Panc1 (cell line): ENCODE data around the gene CD300E.

Experiments
- POLR2AphosphoS5 ChIP-seq: IDR thresholded peaks from 2 replicates; pipeline ENCODE4 v1.6.1; 2012; ENCODE audit warnings: mild to moderate bottlenecking, low read depth, low read length, moderate library complexity
- SIN3A ChIP-seq: IDR thresholded peaks from 2 replicates; pipeline ENCODE4 v1.6.1; 2012; ENCODE audit warnings: low read depth, mild to moderate bottlenecking, low read length, moderate library complexity, borderline replicate concordance; ENCODE audit not compliant: insufficient read depth
- TCF7L2 ChIP-seq: IDR thresholded peaks from 2 replicates; pipeline ENCODE4 v1.6.1; 2011; ENCODE audit warnings: mild to moderate bottlenecking, low read depth, low read length, inconsistent platforms
- TF ChIP-seq, protein P1 (sequence below): fragments of 450-650 bp; IDR thresholded peaks from 2 replicates; pipeline ENCODE4 v1.5.1; 2017; ENCODE audit warnings: mild to moderate bottlenecking

DNA sequence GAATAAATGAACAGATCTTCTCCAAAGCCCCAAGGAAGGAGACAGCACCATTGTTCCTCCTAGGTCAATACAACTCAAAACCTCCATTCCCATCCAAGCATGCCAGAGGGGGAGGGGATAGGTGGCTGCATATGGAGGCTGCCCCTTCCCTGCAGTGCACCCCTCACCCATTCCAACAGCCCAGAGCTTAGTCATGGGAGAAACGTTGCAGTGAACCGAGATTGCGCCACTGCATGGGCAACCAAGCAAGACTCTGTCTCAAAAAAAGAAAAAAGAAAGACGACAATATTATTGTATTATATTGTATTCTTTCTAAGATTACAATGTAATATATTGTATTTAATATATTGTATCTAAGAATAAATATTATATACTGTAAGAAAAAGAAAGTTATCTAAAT, 36.4 kb upstream of the CD300E start:
- TF ChIP-seq, protein P1, sequence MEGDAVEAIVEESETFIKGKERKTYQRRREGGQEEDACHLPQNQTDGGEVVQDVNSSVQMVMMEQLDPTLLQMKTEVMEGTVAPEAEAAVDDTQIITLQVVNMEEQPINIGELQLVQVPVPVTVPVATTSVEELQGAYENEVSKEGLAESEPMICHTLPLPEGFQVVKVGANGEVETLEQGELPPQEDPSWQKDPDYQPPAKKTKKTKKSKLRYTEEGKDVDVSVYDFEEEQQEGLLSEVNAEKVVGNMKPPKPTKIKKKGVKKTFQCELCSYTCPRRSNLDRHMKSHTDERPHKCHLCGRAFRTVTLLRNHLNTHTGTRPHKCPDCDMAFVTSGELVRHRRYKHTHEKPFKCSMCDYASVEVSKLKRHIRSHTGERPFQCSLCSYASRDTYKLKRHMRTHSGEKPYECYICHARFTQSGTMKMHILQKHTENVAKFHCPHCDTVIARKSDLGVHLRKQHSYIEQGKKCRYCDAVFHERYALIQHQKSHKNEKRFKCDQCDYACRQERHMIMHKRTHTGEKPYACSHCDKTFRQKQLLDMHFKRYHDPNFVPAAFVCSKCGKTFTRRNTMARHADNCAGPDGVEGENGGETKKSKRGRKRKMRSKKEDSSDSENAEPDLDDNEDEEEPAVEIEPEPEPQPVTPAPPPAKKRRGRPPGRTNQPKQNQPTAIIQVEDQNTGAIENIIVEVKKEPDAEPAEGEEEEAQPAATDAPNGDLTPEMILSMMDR, result no peak
- TF ChIP-seq SIN3A (no peak), TCF7L2 (no peak), POLR2AphosphoS5 (no peak)
